SK-N-SH (cell line): ENCODE data around the gene MAP3K6. TPM values are rescaled to one million over a fixed set of nuclear protein-coding genes. Genes with fewer than 3 reads are reported as not detected.

Source experiments
- CTCF ChIA-PET: fragments of 300-600, 350-600 bp; formaldehyde crosslinking; extraction: SDS; loops from one replicate; lab custom pipeline; 2021; lab: Yijun Ruan, JAX
- POLR2A ChIA-PET: fragments of 350-600 bp; sonication (Branson Sonifier 250); formaldehyde crosslinking; extraction: SDS; loops from one replicate; lab custom pipeline; 2020; ENCODE audit warnings: antibody characterized with exemption, inconsistent platforms; lab: Yijun Ruan, JAX
- DNase-seq: peaks from one replicate; pipeline ENCODE4 v3.0.0; 2012
- H2AFZ ChIP-seq: fragments of 200-600 bp; sonication (generic); 2 replicates; pipeline ENCODE4 v1.8.1; 2016; ENCODE audit warnings: antibody characterized with exemption, mild to moderate bottlenecking, low read depth
- H3F3A ChIP-seq: fragments of 200-600 bp; sonication (generic); replicated peaks from 2 replicates; pipeline ENCODE3; 2016; ENCODE audit warnings: antibody characterized with exemption, mild to moderate bottlenecking; ENCODE audit not compliant: insufficient read depth
- H3K27ac ChIP-seq, 2 experiments: fragments of 200-500 bp in 1 of 2; fragments of 200-600 bp in 1 of 2; sonication (Bioruptor generic) in 1 of 2; sonication (generic), shearing (Covaris generic) in 1 of 2; 2 replicates each; pipeline versions ENCODE4 v1.5.1 to v1.6.1; 2014 to 2016; ENCODE audit warnings: low read depth in 2 of 2, inconsistent platforms in 1 of 2, low read length in 1 of 2, mild to moderate bottlenecking in 1 of 2, mixed read lengths in 1 of 2
- H3K27me3 ChIP-seq: fragments of 200-600 bp; sonication (generic), shearing (Covaris generic); 2 replicates; pipeline ENCODE4 v1.6.1; 2016; ENCODE audit warnings: mixed run types; ENCODE audit not compliant: insufficient read depth
- H3K36me3 ChIP-seq, 2 experiments: fragments of 200-500 bp in 1 of 2; fragments of 200-600 bp in 1 of 2; sonication (Bioruptor generic) in 1 of 2; sonication (generic) in 1 of 2; replicated peaks in 1 of 2; 2 replicates each; pipeline versions ENCODE3 to v1.5.1; 2014 to 2016; ENCODE audit warnings: low read length in 1 of 2, mild to moderate bottlenecking in 1 of 2; ENCODE audit not compliant: insufficient read depth in 2 of 2, control insufficient read depth in 1 of 2
- H3K4me1 ChIP-seq, 2 experiments: fragments of 200-500 bp in 1 of 2; fragments of 200-600 bp in 1 of 2; sonication (Bioruptor generic) in 1 of 2; sonication (generic), shearing (Covaris generic) in 1 of 2; 2 replicates each; pipeline versions ENCODE4 v1.5.1 to v1.6.1; 2014 to 2016; ENCODE audit warnings: low read depth in 1 of 2, low read length in 1 of 2, mixed run types in 1 of 2; ENCODE audit not compliant: insufficient read depth in 2 of 2, control insufficient read depth in 1 of 2
- H3K4me2 ChIP-seq: fragments of 200-600 bp; sonication (generic), shearing (Covaris generic); 2 replicates; pipeline ENCODE4 v1.6.1; 2017; ENCODE audit warnings: mixed run types
- H3K4me3 ChIP-seq, 2 experiments: fragments of 200-500 bp in 1 of 2; fragments of 200-600 bp in 1 of 2; sonication (Bioruptor generic) in 1 of 2; sonication (generic), shearing (Covaris generic) in 1 of 2; 2 replicates each; pipeline versions ENCODE4 v1.5.1 to v1.8.1; 2014 to 2016; ENCODE audit warnings: low read depth in 2 of 2, inconsistent platforms in 1 of 2, low read length in 1 of 2, mild to moderate bottlenecking in 1 of 2, mixed read lengths in 1 of 2, moderate library complexity in 1 of 2
- H3K79me2 ChIP-seq: fragments of 200-600 bp; sonication (generic); 2 replicates; pipeline ENCODE4 v1.8.1; 2017; ENCODE audit warnings: mild to moderate bottlenecking; ENCODE audit not compliant: insufficient read depth
- H3K9ac ChIP-seq: fragments of 200-600 bp; sonication (generic); 2 replicates; pipeline ENCODE4 v1.6.1; 2017; ENCODE audit warnings: mixed run types
- H3K9me2 ChIP-seq: fragments of 200-600 bp; sonication (generic); 2 replicates; pipeline ENCODE4 v1.6.1; 2017; ENCODE audit warnings: mixed run types
- H3K9me3 ChIP-seq: fragments of 200-600 bp; sonication (generic); 2 replicates; pipeline ENCODE4 v1.6.1; 2017; ENCODE audit warnings: mixed run types, mild to moderate bottlenecking, moderate library complexity
- H4K20me1 ChIP-seq: fragments of 200-600 bp; sonication (generic); 2 replicates; pipeline ENCODE4 v1.6.1; 2017; ENCODE audit warnings: mild to moderate bottlenecking, mixed run types; ENCODE audit not compliant: insufficient read depth
- FOXM1 ChIP-seq: IDR thresholded peaks from 2 replicates; pipeline ENCODE4 v1.4.0; 2012; ENCODE audit warnings: low read depth, mild to moderate bottlenecking
- GABPA ChIP-seq: IDR thresholded peaks from 2 replicates; pipeline ENCODE4 v1.4.0; 2012; ENCODE audit warnings: low read depth, mild to moderate bottlenecking
- NFIC ChIP-seq: IDR thresholded peaks from 2 replicates; pipeline ENCODE4 v1.4.0; 2012; ENCODE audit warnings: borderline replicate concordance
- TCF12 ChIP-seq: IDR thresholded peaks from 2 replicates; pipeline ENCODE4 v1.4.0; 2012
- TEAD4 ChIP-seq: IDR thresholded peaks from 2 replicates; pipeline ENCODE4 v1.4.0; 2012; ENCODE audit warnings: mild to moderate bottlenecking, borderline replicate concordance; ENCODE audit not compliant: insufficient read depth
- WGBS: methylation state at CpG from one replicate; pipeline ENCODE4 v1.1.6; 2017; ENCODE audit warnings: low lambda C conversion rate; 5-methylcytosine and 5-hydroxymethylcytosine counted together
- polyA plus RNA-seq, 3 experiments: library from polyadenylated mRNA; depleted of rRNA; stranded (reverse); fragments of >200 nt; gene quantifications; 2 replicates each; pipeline ENCODE4 v1.2.3, GENCODE V29; 2012
- TF ChIP-seq, protein P1 (sequence below): IDR thresholded peaks from 2 replicates; pipeline ENCODE4 v1.4.0; 2012; ENCODE audit warnings: low read depth, borderline replicate concordance
- TF ChIP-seq, protein P2 (sequence below): fragments of 150-350 bp; IDR thresholded peaks from 2 replicates; pipeline ENCODE4 v1.6.1; 2017; ENCODE audit warnings: antibody characterized with exemption, low read length, low read depth, borderline replicate concordance

The MAP3K6 gene
- polyA plus RNA-seq, 1 of the 3 experiments (the other 2 are of a cell fraction): 17.3 TPM

DNA sequence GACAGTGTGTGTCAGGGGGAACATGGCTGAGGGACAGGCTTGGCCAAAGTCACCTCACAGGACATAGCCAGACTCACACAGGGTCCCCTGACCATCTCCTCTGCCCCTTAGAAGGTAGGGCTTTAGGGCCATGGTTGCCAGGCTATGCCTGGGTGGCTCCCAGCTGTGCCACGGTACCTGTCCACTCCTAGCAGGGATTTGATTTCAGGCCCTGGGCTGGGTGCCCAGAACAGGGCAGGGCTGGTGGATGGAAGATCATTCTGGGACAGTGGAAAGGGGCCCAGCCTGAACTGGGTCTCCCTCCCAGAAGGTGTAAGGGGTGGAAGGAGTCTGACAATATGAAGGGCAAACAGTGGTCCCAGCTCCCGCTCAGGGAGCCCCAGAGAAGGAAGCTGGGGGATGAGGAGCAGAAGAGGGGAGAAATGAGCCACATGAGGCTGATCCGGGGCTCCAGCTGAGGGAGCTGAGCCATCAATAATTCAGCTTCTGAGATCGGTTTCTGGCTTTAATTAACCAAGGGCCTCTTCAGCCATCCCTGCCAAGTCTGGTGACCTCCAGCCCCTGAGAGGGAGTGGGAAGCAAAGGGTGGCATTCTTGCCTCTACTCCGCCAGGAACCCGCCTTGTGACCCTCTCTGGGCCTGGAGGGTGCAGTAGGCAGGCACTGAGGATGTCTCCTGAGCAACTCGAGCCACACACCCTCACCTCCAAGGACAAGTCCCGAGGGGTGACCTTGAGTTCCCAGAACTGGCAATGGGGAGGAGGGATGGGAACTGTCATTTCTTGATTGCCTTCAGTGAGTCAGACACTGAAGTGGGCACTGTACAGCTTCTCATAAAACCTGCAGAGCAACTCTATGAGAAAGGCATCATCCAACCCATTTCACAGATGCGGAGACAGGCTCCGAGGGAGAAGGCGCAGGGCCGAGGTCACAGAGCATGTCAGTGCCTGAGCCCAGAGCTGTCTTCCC lies 14.3 kb upstream of the MAP3K6 start:
- ChIA-PET POLR2A (no interaction called here), CTCF (interaction anchor here (0.5 to 20.0 kb wide), 7 partner anchors 10 to 223 kb away, joined by 3 to 731 read pairs (median 10); partner anchors contain the start of genes AHDC1 and MAP3K6)
- no peak overlapping the region for H3K4me3 ChIP-seq
- H3K9me3 ChIP-seq: no peaks in the 10 kb centered on the region
- WGBS: 54% methylated on average over 7 of the region's 12 CpGs
- TF ChIP-seq TEAD4 (no peak), TCF12 (peak; percentile 32; the same call in 1 of the 2 replicates), GABPA (no peak), NFIC (peak; percentile 9; the same call in 1 of the 2 replicates)
- TF ChIP-seq, protein P1, sequence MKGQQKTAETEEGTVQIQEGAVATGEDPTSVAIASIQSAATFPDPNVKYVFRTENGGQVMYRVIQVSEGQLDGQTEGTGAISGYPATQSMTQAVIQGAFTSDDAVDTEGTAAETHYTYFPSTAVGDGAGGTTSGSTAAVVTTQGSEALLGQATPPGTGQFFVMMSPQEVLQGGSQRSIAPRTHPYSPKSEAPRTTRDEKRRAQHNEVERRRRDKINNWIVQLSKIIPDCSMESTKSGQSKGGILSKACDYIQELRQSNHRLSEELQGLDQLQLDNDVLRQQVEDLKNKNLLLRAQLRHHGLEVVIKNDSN: no peak
- H3K4me1 ChIP-seq: peaks cover 0 to 10% of the 10 kb centered on the region in 2 experiments; a peak in 1 of 4 replicates
- peak overlapping the region in 1 of 2 experiments; percentile 26; a peak in 1 of 4 replicates for H3K27ac ChIP-seq
- no peak overlapping the region for H2AFZ ChIP-seq
- H3K9me2 ChIP-seq: no peaks in the 10 kb centered on the region
- H3K79me2 ChIP-seq: no peaks in the 10 kb centered on the region
- H3K9ac ChIP-seq: no peak overlapping the region
- DNase-seq: peak; percentile 51
- H4K20me1 ChIP-seq: no peaks in the 10 kb centered on the region
- H3K4me2 ChIP-seq: no peak overlapping the region
- no peaks in the 10 kb centered on the region for H3K36me3 ChIP-seq
- H3K27me3 ChIP-seq: no peaks in the 10 kb centered on the region
- H3F3A ChIP-seq: no peaks in the 10 kb centered on the region

DNA sequence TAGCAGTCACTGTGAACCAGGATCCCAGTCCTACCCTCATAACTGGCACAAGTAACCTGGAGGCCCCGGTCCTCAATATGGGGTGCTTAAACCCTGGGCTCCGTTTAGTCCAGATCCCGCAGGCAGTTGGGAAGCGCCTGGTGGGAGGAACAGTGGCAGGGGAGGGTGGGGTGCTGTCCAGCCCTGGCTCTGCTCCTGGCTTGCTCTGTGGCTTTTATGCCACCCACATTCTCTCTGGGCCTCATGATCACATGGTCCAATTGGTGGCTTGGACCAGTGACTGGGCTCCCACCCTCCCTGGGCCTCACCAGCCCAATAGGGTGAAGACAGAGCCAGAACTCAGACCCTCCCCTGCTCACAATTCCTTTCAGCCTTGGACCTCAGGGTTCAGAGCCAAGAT lies 13.5 kb upstream of the MAP3K6 start:
- Histone ChIP-seq H3K79me2 (no peaks in the 10 kb centered on the region), H3F3A (no peaks in the 10 kb centered on the region), H2AFZ (no peak overlapping the region), H3K36me3 (no peaks in the 10 kb centered on the region), H3K4me2 (no peak overlapping the region), H3K4me1 (peaks cover 0 to 10% of the 10 kb centered on the region in 2 experiments; a peak in 1 of 4 replicates), H3K4me3 (no peak overlapping the region), H4K20me1 (no peaks in the 10 kb centered on the region), H3K27me3 (no peaks in the 10 kb centered on the region), H3K9ac (no peak overlapping the region), H3K9me2 (no peaks in the 10 kb centered on the region), H3K9me3 (no peaks in the 10 kb centered on the region), H3K27ac (no peak overlapping the region)
- no CpG with 5 or more reads among the region's 4 CpGs for WGBS
- ChIA-PET POLR2A (interaction anchor here (0.6 kb wide), 1 partner anchor 123 kb away, joined by 3 read pairs; no protein-coding TSS in a partner anchor), CTCF (interaction anchor here (0.5 to 13.1 kb wide), 5 partner anchors 8 to 79 kb away, joined by 3 to 154 read pairs (median 10); partner anchors contain the start of gene MAP3K6)
- DNase-seq: no peak
- TF ChIP-seq, protein P2, sequence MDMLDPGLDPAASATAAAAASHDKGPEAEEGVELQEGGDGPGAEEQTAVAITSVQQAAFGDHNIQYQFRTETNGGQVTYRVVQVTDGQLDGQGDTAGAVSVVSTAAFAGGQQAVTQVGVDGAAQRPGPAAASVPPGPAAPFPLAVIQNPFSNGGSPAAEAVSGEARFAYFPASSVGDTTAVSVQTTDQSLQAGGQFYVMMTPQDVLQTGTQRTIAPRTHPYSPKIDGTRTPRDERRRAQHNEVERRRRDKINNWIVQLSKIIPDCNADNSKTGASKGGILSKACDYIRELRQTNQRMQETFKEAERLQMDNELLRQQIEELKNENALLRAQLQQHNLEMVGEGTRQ: no peak
- no peak for TF ChIP-seq FOXM1
